Measurements from ENCODE around the gene OVCH1. TPM values are rescaled to one million over a fixed set of nuclear protein-coding genes. Genes with fewer than 3 reads are reported as not detected.

Gene OVCH1, protein sequence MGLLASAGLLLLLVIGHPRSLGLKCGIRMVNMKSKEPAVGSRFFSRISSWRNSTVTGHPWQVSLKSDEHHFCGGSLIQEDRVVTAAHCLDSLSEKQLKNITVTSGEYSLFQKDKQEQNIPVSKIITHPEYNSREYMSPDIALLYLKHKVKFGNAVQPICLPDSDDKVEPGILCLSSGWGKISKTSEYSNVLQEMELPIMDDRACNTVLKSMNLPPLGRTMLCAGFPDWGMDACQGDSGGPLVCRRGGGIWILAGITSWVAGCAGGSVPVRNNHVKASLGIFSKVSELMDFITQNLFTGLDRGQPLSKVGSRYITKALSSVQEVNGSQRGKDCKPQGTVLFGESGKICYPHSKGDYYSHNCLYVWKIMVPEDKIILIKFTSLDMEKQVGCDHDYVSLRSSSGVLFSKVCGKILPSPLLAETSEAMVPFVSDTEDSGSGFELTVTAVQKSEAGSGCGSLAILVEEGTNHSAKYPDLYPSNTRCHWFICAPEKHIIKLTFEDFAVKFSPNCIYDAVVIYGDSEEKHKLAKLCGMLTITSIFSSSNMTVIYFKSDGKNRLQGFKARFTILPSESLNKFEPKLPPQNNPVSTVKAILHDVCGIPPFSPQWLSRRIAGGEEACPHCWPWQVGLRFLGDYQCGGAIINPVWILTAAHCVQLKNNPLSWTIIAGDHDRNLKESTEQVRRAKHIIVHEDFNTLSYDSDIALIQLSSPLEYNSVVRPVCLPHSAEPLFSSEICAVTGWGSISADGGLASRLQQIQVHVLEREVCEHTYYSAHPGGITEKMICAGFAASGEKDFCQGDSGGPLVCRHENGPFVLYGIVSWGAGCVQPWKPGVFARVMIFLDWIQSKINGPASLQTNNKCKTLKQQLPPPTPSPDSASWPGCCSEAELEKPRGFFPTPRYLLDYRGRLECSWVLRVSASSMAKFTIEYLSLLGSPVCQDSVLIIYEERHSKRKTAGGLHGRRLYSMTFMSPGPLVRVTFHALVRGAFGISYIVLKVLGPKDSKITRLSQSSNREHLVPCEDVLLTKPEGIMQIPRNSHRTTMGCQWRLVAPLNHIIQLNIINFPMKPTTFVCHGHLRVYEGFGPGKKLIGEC
- not detected for total RNA-seq

DNA sequence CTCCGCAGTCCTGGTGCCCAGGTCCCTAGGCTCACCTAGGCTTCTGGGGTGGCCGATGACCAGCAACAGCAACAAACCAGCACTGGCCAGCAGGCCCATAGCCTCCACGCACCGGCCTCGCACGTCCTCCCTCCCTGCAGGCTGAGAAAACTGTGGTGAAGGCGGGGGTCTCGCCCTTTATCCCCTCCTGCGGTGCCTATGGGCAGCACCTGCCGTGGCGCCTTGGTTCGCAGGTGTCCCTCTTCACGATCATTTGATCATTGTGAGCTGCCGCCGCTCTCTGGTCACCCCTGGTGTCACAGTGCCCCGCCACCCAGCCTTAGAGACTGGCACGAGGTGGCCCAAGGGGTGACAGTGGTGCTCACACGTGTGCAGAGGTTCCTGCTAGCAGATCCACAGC is at the start of gene OVCH1:
TSS of gene OVCH1 (minus strand) at position 99 of the 400 bp plus-strand sequence. CDS start at position 99, 0 bp downstream.
- Mint-ChIP-seq H3K27me3 (ENCODE audit: low read depth) (peaks cover under 1% of the 10 kb centered on the region), H3K36me3 (ENCODE audit: low read depth) (no peaks in the 10 kb centered on the region), H3K4me1 (ENCODE audit: low read depth) (no peaks in the 10 kb centered on the region), H3K9me3 (ENCODE audit: insufficient read depth) (no peaks in the 10 kb centered on the region), H3K4me3 (no peak within 1 kb of the TSS), H3K27ac (no peak within 1 kb of the TSS)
- ChIA-PET CTCF (no interaction called here), POLR2A (no interaction called here)
- ATAC-seq: no peak
- DNase-seq: no peak

DNA sequence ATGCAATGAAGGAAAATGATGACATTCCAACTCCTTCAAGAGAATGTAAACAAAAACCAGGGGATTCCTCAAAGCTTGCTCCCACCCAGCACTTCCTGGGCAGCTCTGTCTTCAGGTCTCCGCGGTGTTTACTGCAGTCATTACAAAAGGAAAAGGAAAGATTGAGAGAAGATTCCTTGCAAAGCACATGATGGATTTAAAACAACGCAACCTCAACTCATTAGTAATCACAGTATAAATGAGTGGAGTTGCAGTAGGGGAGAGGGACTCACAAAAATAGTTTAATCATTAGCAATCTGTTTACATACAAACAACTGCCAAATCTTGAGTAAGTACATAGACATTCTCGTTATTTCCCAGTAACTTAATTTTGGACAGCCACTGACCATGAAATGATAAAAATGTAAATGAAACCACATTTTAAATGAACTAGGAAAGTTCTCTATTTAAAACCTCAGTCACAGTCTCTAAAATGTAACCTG is 49.7 kb upstream of the OVCH1 start:
- ChIA-PET CTCF (no interaction called here), POLR2A (interaction anchor here (0.6 kb wide), 1 partner anchor 275 kb away, joined by 4 read pairs; no protein-coding TSS in a partner anchor)
- Mint-ChIP-seq H3K4me1 (ENCODE audit: low read depth) (no peaks in the 10 kb centered on the region), H3K27me3 (ENCODE audit: low read depth) (peaks cover 4% of the 10 kb centered on the region), H3K27ac (no peak overlapping the region), H3K36me3 (ENCODE audit: low read depth) (no peaks in the 10 kb centered on the region), H3K9me3 (ENCODE audit: insufficient read depth) (no peaks in the 10 kb centered on the region), H3K4me3 (no peak overlapping the region)
- no peak for ATAC-seq
- no peak for DNase-seq

DNA sequence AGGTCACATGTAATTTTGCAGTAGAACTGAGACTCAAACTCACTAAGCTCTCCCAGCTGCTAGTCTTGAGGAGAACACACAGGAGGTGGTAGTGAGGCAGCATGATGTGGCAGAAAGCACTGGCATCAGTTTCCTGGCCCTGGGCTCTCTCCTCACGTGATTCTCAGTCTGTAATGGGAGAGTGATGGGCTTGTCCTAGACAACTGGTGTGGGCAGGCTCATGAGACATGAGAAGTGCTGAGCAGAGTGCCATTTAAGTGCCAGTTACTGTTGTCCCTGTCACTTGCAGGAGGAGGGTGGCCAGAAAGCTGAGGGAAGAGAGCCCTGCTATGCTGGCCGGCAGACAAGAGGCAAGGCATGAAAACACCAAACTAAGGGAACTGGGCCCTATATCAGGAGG is 48.5 kb upstream of the OVCH1 start:
- POLR2A ChIA-PET: no interaction called here

DNA sequence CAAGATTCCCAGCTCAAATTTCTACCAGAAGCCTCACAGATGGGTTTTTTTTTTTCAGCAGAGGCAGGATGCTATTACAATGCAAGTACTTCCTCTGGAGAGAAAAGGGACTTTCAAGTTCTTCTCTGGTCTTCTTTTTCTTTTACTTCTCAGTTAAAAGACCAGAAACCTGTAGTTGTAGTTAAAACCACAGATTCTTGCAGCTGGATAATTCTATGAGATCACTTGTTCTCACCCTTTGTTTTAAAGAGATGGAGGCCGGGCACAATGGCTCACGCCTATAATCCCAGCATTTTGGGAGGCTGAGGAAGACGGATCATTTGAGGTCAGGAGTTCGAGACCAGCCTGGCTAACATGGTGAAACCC is 47.6 kb upstream of the OVCH1 start:
- peaks cover 4% of the 10 kb centered on the region for H3K27me3 Mint-ChIP-seq (ENCODE audit: low read depth)
- H3K4me1 Mint-ChIP-seq (ENCODE audit: low read depth): no peaks in the 10 kb centered on the region
- CTCF ChIA-PET: no interaction called here
- H3K36me3 Mint-ChIP-seq (ENCODE audit: low read depth): no peaks in the 10 kb centered on the region
- DNase-seq (no peak), ATAC-seq (no peak)
- no peaks in the 10 kb centered on the region for H3K9me3 Mint-ChIP-seq (ENCODE audit: insufficient read depth)
- H3K27ac Mint-ChIP-seq: no peak overlapping the region
- POLR2A ChIA-PET: no interaction called here
- no peak overlapping the region for H3K4me3 Mint-ChIP-seq

More for the DNA sequence above, 48.5 kb upstream of the OVCH1 start:
- CTCF ChIA-PET: no interaction called here
- Mint-ChIP-seq H3K27ac (no peak overlapping the region), H3K4me3 (no peak overlapping the region), H3K36me3 (ENCODE audit: low read depth) (no peaks in the 10 kb centered on the region), H3K27me3 (ENCODE audit: low read depth) (peaks cover 4% of the 10 kb centered on the region), H3K4me1 (ENCODE audit: low read depth) (no peaks in the 10 kb centered on the region), H3K9me3 (ENCODE audit: insufficient read depth) (no peaks in the 10 kb centered on the region)
- no peak for DNase-seq
- ATAC-seq: no peak

DNA sequence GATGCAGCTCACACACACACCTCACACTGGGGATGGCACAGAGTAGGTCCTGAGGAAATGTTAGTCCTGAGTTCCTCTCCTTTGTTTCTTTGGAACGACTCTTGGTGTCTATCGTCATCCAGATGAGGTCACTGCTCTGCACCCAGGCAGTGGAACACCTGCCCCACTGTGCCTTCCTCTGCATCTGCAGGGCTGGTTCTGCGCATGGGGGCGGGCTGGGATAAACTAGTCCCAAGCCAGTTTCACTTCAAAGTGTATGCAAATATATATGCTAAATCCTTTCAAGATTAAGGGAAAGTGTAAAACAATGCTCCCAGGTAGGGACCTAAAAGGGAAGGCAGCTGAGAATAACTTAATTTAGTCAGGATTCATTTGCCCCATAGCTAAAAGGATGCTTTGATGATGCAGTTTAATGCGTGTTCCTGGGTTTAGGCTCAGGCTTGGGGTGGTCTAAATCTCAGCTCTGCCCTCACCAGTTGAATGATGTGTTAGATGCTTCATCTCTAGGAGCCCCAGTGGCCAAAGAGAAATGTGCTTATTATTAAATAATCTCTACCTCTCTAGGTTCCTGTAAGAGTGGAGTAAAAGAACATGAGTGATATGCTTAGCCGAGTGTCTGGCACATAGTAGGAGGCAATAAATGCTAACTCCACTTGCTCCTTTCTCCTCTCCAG is 47.1 kb upstream of the OVCH1 start:
- Mint-ChIP-seq H3K4me3 (no peak overlapping the region), H3K27me3 (ENCODE audit: low read depth) (peaks cover 4% of the 10 kb centered on the region), H3K36me3 (ENCODE audit: low read depth) (no peaks in the 10 kb centered on the region), H3K9me3 (ENCODE audit: insufficient read depth) (no peaks in the 10 kb centered on the region), H3K27ac (no peak overlapping the region), H3K4me1 (ENCODE audit: low read depth) (no peaks in the 10 kb centered on the region)
- DNase-seq (no peak), ATAC-seq (no peak)
- ChIA-PET CTCF (no interaction called here), POLR2A (no interaction called here)

DNA sequence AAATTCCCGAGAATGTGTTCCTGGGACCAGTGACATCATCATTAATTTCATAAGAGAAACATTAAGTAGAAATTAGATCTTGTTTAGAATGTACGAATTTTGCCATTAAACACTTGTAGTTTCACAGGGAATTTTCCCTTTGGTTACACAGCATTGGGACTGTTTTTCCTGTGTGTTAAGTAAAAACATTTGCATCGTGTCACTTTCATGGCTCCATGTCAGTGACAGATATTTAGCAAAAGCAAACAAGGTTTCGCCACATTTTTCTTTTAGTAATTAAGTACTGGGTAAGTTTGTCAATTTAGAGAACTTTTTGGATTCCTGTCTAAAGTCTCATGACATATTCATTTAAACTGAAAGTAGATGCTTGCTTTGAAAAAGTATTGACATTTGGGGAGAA is 45.5 kb upstream of the OVCH1 start:
- no peak overlapping the region for H3K4me3 Mint-ChIP-seq
- DNase-seq: no peak
- H3K4me1 Mint-ChIP-seq (ENCODE audit: low read depth): no peaks in the 10 kb centered on the region
- ATAC-seq: no peak
- CTCF ChIA-PET: no interaction called here
- H3K9me3 Mint-ChIP-seq (ENCODE audit: insufficient read depth): no peaks in the 10 kb centered on the region
- POLR2A ChIA-PET: no interaction called here
- peaks cover 4% of the 10 kb centered on the region for H3K27me3 Mint-ChIP-seq (ENCODE audit: low read depth)
- no peaks in the 10 kb centered on the region for H3K36me3 Mint-ChIP-seq (ENCODE audit: low read depth)
- H3K27ac Mint-ChIP-seq: no peak overlapping the region

DNA sequence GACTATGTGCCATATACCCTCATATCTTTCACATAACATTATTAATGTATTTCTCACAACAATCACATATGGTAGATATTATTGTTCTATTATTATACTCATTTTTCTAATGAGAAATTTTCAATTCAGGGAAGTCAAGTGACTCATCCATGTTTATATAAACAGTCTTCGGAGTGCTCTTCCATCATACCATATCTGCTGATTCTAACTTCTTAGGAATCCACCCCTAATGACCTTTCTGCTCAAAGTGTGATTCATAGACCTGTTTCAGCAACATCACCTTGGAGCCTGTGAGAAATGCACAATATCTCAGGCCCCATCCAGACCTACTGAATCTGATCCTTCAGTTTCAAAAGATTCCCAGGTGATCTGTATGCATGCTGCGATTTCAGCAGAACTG is 39.8 kb upstream of the OVCH1 start:
- Mint-ChIP-seq H3K27ac (no peak overlapping the region), H3K27me3 (ENCODE audit: low read depth) (peaks cover under 1% of the 10 kb centered on the region), H3K4me1 (ENCODE audit: low read depth) (no peaks in the 10 kb centered on the region), H3K36me3 (ENCODE audit: low read depth) (no peaks in the 10 kb centered on the region), H3K9me3 (ENCODE audit: insufficient read depth) (no peaks in the 10 kb centered on the region), H3K4me3 (no peak overlapping the region)
- CTCF ChIA-PET: interaction anchor here (1.5 kb wide), 1 partner anchor 17 kb away, joined by 8 read pairs; no protein-coding TSS in a partner anchor
- DNase-seq (no peak), ATAC-seq (no peak)
- POLR2A ChIA-PET: no interaction called here

DNA sequence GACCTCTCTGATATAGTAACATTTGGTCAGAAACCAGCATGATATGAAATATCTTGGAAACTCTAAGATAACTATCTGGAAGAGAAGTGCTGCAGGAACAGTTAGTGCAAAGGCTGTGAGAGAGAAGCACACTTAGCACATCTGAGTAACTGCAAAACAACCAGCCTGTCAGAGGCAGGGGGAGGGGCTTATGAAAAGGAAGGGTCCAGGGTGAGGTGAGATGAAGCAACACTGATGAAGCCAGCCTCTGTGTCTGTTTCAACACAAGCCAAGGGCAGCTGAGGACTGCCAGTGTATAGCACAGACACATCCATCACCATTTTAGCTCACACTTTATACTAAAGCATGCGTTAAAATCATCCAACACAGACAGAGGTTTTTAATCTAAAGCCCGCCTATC is 37.4 kb upstream of the OVCH1 start:
- DNase-seq (no peak), ATAC-seq (no peak)
- no peak overlapping the region for H3K27ac Mint-ChIP-seq
- no peaks in the 10 kb centered on the region for H3K4me1 Mint-ChIP-seq (ENCODE audit: low read depth)
- no peak overlapping the region for H3K4me3 Mint-ChIP-seq
- peaks cover 2% of the 10 kb centered on the region for H3K27me3 Mint-ChIP-seq (ENCODE audit: low read depth)
- H3K36me3 Mint-ChIP-seq (ENCODE audit: low read depth): no peaks in the 10 kb centered on the region
- ChIA-PET POLR2A (no interaction called here), CTCF (no interaction called here)
- H3K9me3 Mint-ChIP-seq (ENCODE audit: insufficient read depth): no peaks in the 10 kb centered on the region

DNA sequence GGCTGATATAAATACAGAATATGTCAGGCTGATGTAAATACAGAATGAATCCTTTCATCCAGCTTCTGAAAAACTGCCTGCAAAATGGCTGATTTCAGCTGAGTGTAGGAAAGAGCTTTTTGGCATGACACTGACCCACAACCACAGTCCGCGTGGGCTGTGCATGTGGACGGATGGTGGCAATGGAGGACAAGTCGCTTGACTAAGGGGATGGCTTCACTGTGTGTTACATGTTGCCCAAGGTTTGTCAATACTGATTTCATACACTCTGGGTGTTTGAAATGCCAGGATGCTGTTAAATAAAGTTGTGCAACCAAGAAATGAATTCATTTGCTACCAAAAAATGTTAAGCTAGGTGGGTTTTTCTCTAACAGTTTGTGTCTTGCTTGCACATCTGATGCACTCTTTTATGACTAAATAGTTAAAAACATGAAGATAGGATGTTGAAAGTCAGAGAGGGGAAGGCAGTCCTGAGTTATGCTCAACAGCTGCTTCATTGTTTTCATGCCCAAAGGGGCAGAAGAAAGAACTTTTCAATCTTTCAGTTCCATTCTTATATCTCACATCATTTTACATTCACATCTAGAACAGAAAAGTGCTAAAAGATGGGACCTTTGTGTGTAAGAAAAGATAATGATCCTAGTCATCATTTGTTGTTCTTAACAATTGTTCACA is 36.5 kb upstream of the OVCH1 start:
- ATAC-seq (no peak), DNase-seq (no peak)
- CTCF ChIA-PET: no interaction called here
- Mint-ChIP-seq H3K27me3 (ENCODE audit: low read depth) (peaks cover 6% of the 10 kb centered on the region), H3K27ac (no peak overlapping the region), H3K9me3 (ENCODE audit: insufficient read depth) (no peaks in the 10 kb centered on the region), H3K4me1 (ENCODE audit: low read depth) (no peaks in the 10 kb centered on the region), H3K36me3 (ENCODE audit: low read depth) (no peaks in the 10 kb centered on the region), H3K4me3 (no peak overlapping the region)
- POLR2A ChIA-PET: no interaction called here

DNA sequence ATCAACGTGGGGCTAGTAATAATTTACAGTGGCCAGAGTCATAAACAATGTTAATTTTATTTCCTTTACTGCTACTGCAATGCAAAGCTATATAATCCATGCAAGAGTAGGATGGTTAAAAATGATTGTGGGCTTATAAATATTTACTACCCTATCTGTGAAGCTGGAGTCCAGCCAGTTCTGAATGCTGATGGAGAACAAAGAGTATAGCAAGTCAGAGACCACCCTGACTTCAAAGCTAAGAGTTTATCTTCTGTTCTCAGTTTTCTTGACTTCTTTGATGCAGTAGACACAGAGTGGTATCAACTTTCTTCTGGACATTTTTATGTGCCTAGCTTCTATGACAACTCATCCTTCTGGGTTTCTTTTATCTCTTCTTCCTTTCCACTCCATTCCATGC is 34.0 kb upstream of the OVCH1 start:
- no peak overlapping the region for H3K4me3 Mint-ChIP-seq

DNA sequence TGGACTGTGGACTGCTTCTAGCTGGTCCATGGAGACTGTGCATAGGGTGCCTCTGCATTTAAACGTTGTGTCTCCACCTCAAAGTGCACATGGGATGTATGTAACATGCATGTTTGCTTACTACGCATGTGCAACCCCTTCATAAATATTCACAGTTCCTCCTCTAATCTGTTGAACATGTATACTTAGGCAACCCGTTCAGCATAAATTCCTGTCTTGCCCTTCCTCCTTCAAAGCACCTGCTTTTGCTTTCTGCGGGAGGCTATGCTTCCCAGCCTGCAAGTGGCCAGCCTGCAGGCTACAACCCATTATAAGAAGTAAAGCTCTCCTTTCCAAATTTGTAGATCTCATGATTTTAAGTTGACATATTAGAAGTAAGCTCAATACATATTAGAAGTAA is 33.0 kb upstream of the OVCH1 start:
- H3K4me1 Mint-ChIP-seq (ENCODE audit: low read depth): no peaks in the 10 kb centered on the region
- ATAC-seq (no peak), DNase-seq (no peak)
- H3K27me3 Mint-ChIP-seq (ENCODE audit: low read depth): peaks cover 6% of the 10 kb centered on the region
- ChIA-PET POLR2A (no interaction called here), CTCF (interaction anchor here (2.5 kb wide), 1 partner anchor 10 kb away, joined by 8 read pairs; no protein-coding TSS in a partner anchor)
- no peak overlapping the region for H3K27ac Mint-ChIP-seq
- H3K36me3 Mint-ChIP-seq (ENCODE audit: low read depth): no peaks in the 10 kb centered on the region
- H3K9me3 Mint-ChIP-seq (ENCODE audit: insufficient read depth): no peaks in the 10 kb centered on the region
- no peak overlapping the region for H3K4me3 Mint-ChIP-seq

More for the DNA sequence above, 34.0 kb upstream of the OVCH1 start:
- no peak for ATAC-seq
- Mint-ChIP-seq H3K27me3 (ENCODE audit: low read depth) (peaks cover 6% of the 10 kb centered on the region), H3K36me3 (ENCODE audit: low read depth) (no peaks in the 10 kb centered on the region), H3K27ac (no peak overlapping the region), H3K4me1 (ENCODE audit: low read depth) (no peaks in the 10 kb centered on the region), H3K9me3 (ENCODE audit: insufficient read depth) (no peaks in the 10 kb centered on the region)
- ChIA-PET POLR2A (no interaction called here), CTCF (interaction anchor here (1.0 kb wide), 1 partner anchor 12 kb away, joined by 4 read pairs; no protein-coding TSS in a partner anchor)
- DNase-seq: no peak
